ENCODE results near the gene FPR1. TPM values are rescaled to one million over a fixed set of nuclear protein-coding genes. Genes with fewer than 3 reads are reported as not detected.
A peak's percentile ranks its signal among the peaks of the same experiment; 100 is the strongest.

FPR1 gene
- total and polyA plus RNA-seq, 2 of the 8 experiments (the other 6 are each of a cell fraction or from before 2014, with no cell fraction given) = 0.11 TPM; not detected in 1

GRCh38 chr19:51703575-51704515, 47.8 kb downstream of the FPR1 start:
- peaks cover 0 to 11% (median 5%) of the 10 kb centered on the region in 4 experiments; a peak in 6 of 7 replicates for H3K4me1 ChIP-seq (replicated peaks in 1 of 4; ENCODE audit: control insufficient read depth in 3 of 4, insufficient read depth in 4 of 4, low read length in 3 of 4)
- H3K79me2 ChIP-seq (ENCODE audit: control insufficient read depth in 1 of 2, insufficient read depth in 2 of 2, low read length in 2 of 2) = no peaks in the 10 kb centered on the region
- no peak overlapping the region; the same call in 1 of the 2 replicates for H4K8ac ChIP-seq (ENCODE audit: extremely low read depth, insufficient read depth, low read length)
- peak overlapping the region; percentile 85 for H4K5ac ChIP-seq (ENCODE audit: insufficient read length, low read depth, low read length)
- peak overlapping the region; percentile 46 to 56 (median 50) for H3K9ac ChIP-seq (replicated peaks in 1 of 4; ENCODE audit: extremely low read depth in 1 of 4, low read depth in 3 of 4, low read length in 3 of 4)
- no peak overlapping the region for H3K56ac ChIP-seq (replicated peaks; ENCODE audit: insufficient read length, low read depth, low read length)
- FAIRE-seq (no peak), DNase-seq (ENCODE audit: low read depth in 1 of 2, low spot score in 2 of 2) (peak; percentile 75 to 97)
- H3K27me3 ChIP-seq (replicated peaks in 1 of 4; ENCODE audit: control insufficient read depth in 3 of 4, extremely low read depth in 1 of 4, insufficient read depth in 3 of 4, low read length in 3 of 4) = no peaks in the 10 kb centered on the region
- H4K20me1 ChIP-seq (replicated peaks in 1 of 2; ENCODE audit: control insufficient read depth in 1 of 2, insufficient read depth in 2 of 2, low read length in 2 of 2) = no peaks in the 10 kb centered on the region
- no peak overlapping the region for H2BK120ac ChIP-seq (replicated peaks; ENCODE audit: low read depth, low read length)
- H3K14ac ChIP-seq (ENCODE audit: insufficient read length) = no peak overlapping the region
- H2BK20ac ChIP-seq (ENCODE audit: low read length) = no peak overlapping the region
- no peak overlapping the region for H2BK15ac ChIP-seq (ENCODE audit: low read length)
- no peak overlapping the region for H3K23ac ChIP-seq (ENCODE audit: insufficient read length)
- H2BK12ac ChIP-seq (ENCODE audit: low read depth, low read length) = no peak overlapping the region
- H3K18ac ChIP-seq (ENCODE audit: extremely low read depth, low read length) = peak overlapping the region; percentile 90; the same call in 1 of the 2 replicates
- H3K27ac ChIP-seq (ENCODE audit: low read depth, low read length) = peak overlapping the region; percentile 46; the same call in 1 of the 2 replicates
- H3K23me2 ChIP-seq (ENCODE audit: low read depth, low read length) = peaks cover 20% of the 10 kb centered on the region
- no peaks in the 10 kb centered on the region for H3K36me3 ChIP-seq (ENCODE audit: control insufficient read depth in 2 of 4, insufficient read depth in 4 of 4, low read length in 3 of 4)
- 0 out of 2 replicates have a peak overlapping the region, but pooled peaks have one; percentile 29 for H2AFZ ChIP-seq (ENCODE audit: low read length)
- H2AK5ac ChIP-seq (ENCODE audit: low read depth, low read length) = no peak overlapping the region
- CTCF ChIA-PET (ENCODE audit: partially characterized antibody) = interaction anchor here (0.6 to 2.4 kb wide), 12 partner anchors 8 to 74 kb away, joined by 3 to 9 read pairs (median 4); partner anchors contain the start of genes HAS1 and SPACA6
- peak overlapping the region; percentile 90; the same call in 1 of the 2 replicates for H2BK5ac ChIP-seq (ENCODE audit: low read depth, low read length)
- H4K91ac ChIP-seq (replicated peaks; ENCODE audit: insufficient read length, low read length) = peak overlapping the region; percentile 91
- WGBS, 2 experiments (ENCODE audit: extremely low coverage in 1 of 2, insufficient coverage in 1 of 2, insufficient read length in 1 of 2, insufficient replicate concordance in 2 of 2, low coverage in 1 of 2, low lambda C conversion rate in 2 of 2, missing lambda C conversion rate in 1 of 2) = 3% methylated on average over 37 of the region's 74 CpGs; no CpG with 5 or more reads in 1 of the 2 experiments
- POLR2A ChIA-PET (ENCODE audit: partially characterized antibody) = interaction anchor here (0.9 to 4.0 kb wide), 6 partner anchors 9 to 74 kb away, joined by 3 to 28 read pairs (median 4); no protein-coding TSS in a partner anchor
- no peak overlapping the region for H3K4ac ChIP-seq (replicated peaks; ENCODE audit: insufficient read length, low read depth, low read length)
- no peaks in the 10 kb centered on the region for H3K79me1 ChIP-seq (ENCODE audit: low read depth, low read length)
- H3K9me3 ChIP-seq (ENCODE audit: insufficient read depth in 2 of 2, low read depth in 1 of 2, low read length in 1 of 2) = no peaks in the 10 kb centered on the region
- H3K4me3 ChIP-seq (ENCODE audit: extremely low read depth in 1 of 4, insufficient read depth in 2 of 4, low read depth in 3 of 4, low read length in 4 of 4) = peak overlapping the region; percentile 69 to 75 (median 70)
- H3K4me2 ChIP-seq (ENCODE audit: insufficient read depth in 1 of 2, low read depth in 2 of 2, low read length in 2 of 2) = peak overlapping the region; percentile 90 to 96
- TF ChIP-seq ASH2L (IDR thresholded peaks at IDR 0.05; ENCODE audit: low read length) (peak; percentile 66), CEBPB (IDR thresholded peaks at IDR 0.05; ENCODE audit: low read depth, low read length) (no peak), PHF8 (conservative IDR thresholded peaks at IDR 0.05; ENCODE audit: low read depth, low read length) (peak; percentile 65), CTBP2 (IDR thresholded peaks at IDR 0.05; ENCODE audit: borderline replicate concordance, insufficient read depth, insufficient read length, low read length) (no peak), CBX8 (IDR thresholded peaks at IDR 0.05; ENCODE audit: borderline replicate concordance, low read depth, low read length) (no peak), POLR2A (IDR thresholded peaks at IDR 0.05; ENCODE audit: control extremely low read depth in 1 of 2, low read depth in 2 of 2, low read length in 2 of 2) (peak in 1 of 2 experiments; percentile 84; a peak in 2 of 3 replicates), YY1 (IDR thresholded peaks at IDR 0.05; ENCODE audit: low read depth, low read length) (no peak), SIRT6 (IDR thresholded peaks at IDR 0.05; ENCODE audit: low read length) (no peak)
